Heart right ventricle (tissue), 16 donors: Measurements from ENCODE around the gene SYNJ2. TPM values are rescaled to one million over a fixed set of nuclear protein-coding genes. Genes with fewer than 3 reads are reported as not detected.

Experiments used
- ATAC-seq, 8 donors: fragments of 200-7000 bp; cut with Tn5 transposase; one replicate each; pipeline ENCODE4 v1.9.1; 2020; ENCODE audit warnings: mild to moderate bottlenecking in 8 of 8, moderate library complexity in 8 of 8, moderate number of reproducible peaks in 1 of 8
- DNase-seq, 2 donors: peaks; one replicate each; pipeline ENCODE4 v3.0.0-alpha.2; 2020
- H3K27ac ChIP-seq, 10 donors: fragments of 200-600 bp; sonication (generic) in 2 of 10; one replicate each; pipeline versions ENCODE4 v1.5.0 to v1.8.0; 2020 to 2022; ENCODE audit warnings: mild to moderate bottlenecking in 3 of 10
- H3K27me3 ChIP-seq, 7 donors: fragments of 200-600 bp; one replicate each; pipeline ENCODE4 v1.8.0; 2021 to 2022; ENCODE audit warnings: mild to moderate bottlenecking in 2 of 7
- H3K36me3 ChIP-seq, 9 donors: fragments of 200-600 bp; sonication (generic) in 1 of 9; one replicate each; pipeline versions ENCODE4 v1.5.0 to v1.8.0; 2020 to 2022; ENCODE audit warnings: mild to moderate bottlenecking in 2 of 9
- H3K4me1 ChIP-seq, 9 donors: fragments of 200-600 bp; sonication (generic) in 1 of 9; one replicate each; pipeline versions ENCODE4 v1.5.0 to v1.8.0; 2020 to 2022; ENCODE audit warnings: mild to moderate bottlenecking in 4 of 9
- H3K4me3 ChIP-seq, 10 donors: fragments of 200-600 bp; sonication (generic) in 2 of 10; one replicate each; pipeline versions ENCODE4 v1.5.0 to v1.8.0; 2020 to 2022; ENCODE audit warnings: mild to moderate bottlenecking in 7 of 10, moderate library complexity in 2 of 10
- H3K9me3 ChIP-seq, 11 donors: fragments of 200-600 bp in 10 of 11; sonication (generic) in 2 of 11; one replicate each; pipeline versions ENCODE4 v1.5.0 to v1.8.0; 2013 to 2022; ENCODE audit warnings: mild to moderate bottlenecking in 2 of 11, control low read depth in 1 of 11, moderate library complexity in 1 of 11
- CTCF ChIP-seq, 9 donors: fragments of 200-600 bp; sonication (generic) in 2 of 9; IDR thresholded peaks; one replicate each; pipeline versions ENCODE4 v1.5.0 to v1.8.0; 2021 to 2022; ENCODE audit warnings: antibody characterized with exemption in 9 of 9, mild to moderate bottlenecking in 5 of 9, moderate library complexity in 1 of 9
- WGBS, 2 donors: extraction: QIAGEN DNeasy Blood & Tissue Kit; methylation state at CpG; one replicate each; pipeline ENCODE4 v1.1.7; 2013; ENCODE audit warnings: inconsistent platforms in 1 of 2; 5-methylcytosine and 5-hydroxymethylcytosine counted together
- intact Hi-C, 10 donors: fragments of 100-400 bp; cut with DNase I; formaldehyde crosslinking; loops; one replicate each; pipeline versions ENCODE4 v1.11.1 to v1.14.2; 2022
- polyA plus RNA-seq, 2 donors: library from polyadenylated mRNA; stranded (reverse); fragments of 200-250 nt; gene quantifications; one replicate each; pipeline ENCODE4 v1.2.3, GENCODE V29; 2013
- total RNA-seq, 10 donors: library from RNA; stranded (reverse); fragmentation: NEBNext Ultra II Directional in 3 of 10; extraction: Animal tissue kit (Norgen Biotek cat#: 25700) in 3 of 10; gene quantifications; one replicate each; pipeline versions ENCODE4 v1.2.1 to v1.2.4, GENCODE V29; 2021 to 2023
- donor health status: Arrhythmogenic right ventricular cardiomyopathy.
- donor health status: ischemic (EF 13 %, LVEDD 7.1; RV severe dilation, severe dysfunction).
- donor health status: healthy with polysubstance abuse.
- donor health status: DM: no; HTN: yes; CAD: no.
- donor health status: DM: no; HTN: no; CAD: no.
- donor health status: ischemic (EF 25% LVEDD 6.9; RV normal size, moderate dysfunction).
- donor health status: ischemic (EF 25% LVEDD 5.7; RV mildly dilated, moderate dysfunction).
- donor health status: healthy.
- donor health status: DM: yes; HTN: yes; CAD: no.
- donor health status: Ischemic cardiomyopathy.
- donor health status: ischemic (EF 35%, LVEDD 5.7; RV mildly dilated, moderate dysfunction).
- donor health status: nonischemic (EF 11% LVEDD 7.7; RV severe dilation, severe dysfunction).
- donor health status: DM: yes; HTN: yes; CAD: no.
- donor health status: PGD.
- donor health status: ischemic (EF 29% LVEDD 5.4; RV normal size, mild dysfunction).
- donor health status: nonischemic (EF 23%, LVEDD 6.1; RV moderate dilation, normal function).

Gene SYNJ2
- total and polyA plus RNA-seq, 12 donors, result 14.0 to 27.8 (median 19.0) TPM

GRCh38 chr6:158124288-158124687 is 142.6 kb downstream of the SYNJ2 start:
- H3K36me3 ChIP-seq, result peaks cover 0 to 51% (median 5%) of the 10 kb centered on the region in 9 donors
- H3K27me3 ChIP-seq, result no peaks in the 10 kb centered on the region
- DNase-seq, result no peak
- no peaks in the 10 kb centered on the region for H3K4me1 ChIP-seq
- H3K9me3 ChIP-seq, result no peaks in the 10 kb centered on the region
- no peak overlapping the region for H3K4me3 ChIP-seq
- ATAC-seq, result no peak
- 94 to 97% methylated on average over 1 of the region's 1 CpG for WGBS, 2 donors
- intact Hi-C loops, result no loop called here
- no peak for TF ChIP-seq CTCF (IDR thresholded peaks at IDR 0.05)
- H3K27ac ChIP-seq, result no peak overlapping the region

- Histone ChIP-seq H3K4me3 (no peak overlapping the region), H3K36me3 (peaks cover 0 to 52% (median 10%) of the 10 kb centered on the region in 9 donors), H3K27ac (no peak overlapping the region), H3K9me3 (no peaks in the 10 kb centered on the region), H3K4me1 (no peaks in the 10 kb centered on the region), H3K27me3 (no peaks in the 10 kb centered on the region)
- ATAC-seq (no peak), DNase-seq (no peak)
- no peak for TF ChIP-seq CTCF (IDR thresholded peaks at IDR 0.05)
- intact Hi-C loops, result no loop called here
- 92 to 98% methylated on average over 2 of the region's 2 CpGs for WGBS, 2 donors
Observed at GRCh38 chr6:158125271-158125670, 143.6 kb downstream of the SYNJ2 start.

GRCh38 chr6:158131926-158132325 is 150.3 kb downstream of the SYNJ2 start:
- H3K36me3 ChIP-seq, result peaks cover 0 to 15% (median 6%) of the 10 kb centered on the region in 9 donors
- no peaks in the 10 kb centered on the region for H3K9me3 ChIP-seq
- peak in 3 of 9 donors; percentile 12 to 19 (median 19) for TF ChIP-seq CTCF (IDR thresholded peaks at IDR 0.05)
- no peaks in the 10 kb centered on the region for H3K4me1 ChIP-seq
- intact Hi-C loops, result no loop called here
- DNase-seq, result no peak
- H3K4me3 ChIP-seq, result no peak overlapping the region
- no peaks in the 10 kb centered on the region for H3K27me3 ChIP-seq
- 37 to 64% methylated on average over 1 of the region's 1 CpG for WGBS, 2 donors
- H3K27ac ChIP-seq, result no peak overlapping the region
- no peak for ATAC-seq

- ATAC-seq, result no peak
- no peak for TF ChIP-seq CTCF (IDR thresholded peaks at IDR 0.05)
- intact Hi-C loops, result no loop called here
- no peak overlapping the region for H3K4me3 ChIP-seq
- H3K9me3 ChIP-seq, result no peaks in the 10 kb centered on the region
- H3K36me3 ChIP-seq, result peaks cover 0 to 65% (median 15%) of the 10 kb centered on the region in 9 donors
- DNase-seq, result no peak
- H3K4me1 ChIP-seq, result no peaks in the 10 kb centered on the region
- H3K27ac ChIP-seq, result no peak overlapping the region
- H3K27me3 ChIP-seq, result no peaks in the 10 kb centered on the region
Observed at GRCh38 chr6:158142789-158143188, 161.1 kb downstream of the SYNJ2 start.
